Endothelial cell of umbilical vein (primary cell): ENCODE measurements around the gene C4orf51.

ENCODE experiments used
- EZH2 ChIP-seq: IDR thresholded peaks from 2 replicates; pipeline ENCODE4 v1.6.1; 2012; ENCODE audit warnings: borderline replicate concordance, low read depth, mild to moderate bottlenecking, moderate library complexity, low read length, inconsistent platforms; ENCODE audit not compliant: severe bottlenecking
- JUN ChIP-seq: IDR thresholded peaks from 2 replicates; pipeline ENCODE4 v1.6.1; 2011; ENCODE audit warnings: borderline replicate concordance, low read depth; ENCODE audit not compliant: insufficient read length, insufficient read depth
- POLR2A ChIP-seq: IDR thresholded peaks from 2 replicates; pipeline ENCODE4 v1.6.1; 2012; ENCODE audit warnings: low read depth, mild to moderate bottlenecking, control low read depth, low read length
- POLR2AphosphoS5 ChIP-seq: IDR thresholded peaks from 2 replicates; pipeline ENCODE4 v1.6.1; 2012; ENCODE audit warnings: low read depth, mild to moderate bottlenecking, control low read depth, low read length, moderate library complexity; ENCODE audit not compliant: insufficient read depth
- TF ChIP-seq, protein P1 (sequence below), 2 donors: IDR thresholded peaks; 1 replicate in 1 of 2; 2 replicates in 1 of 2; pipeline ENCODE4 v1.5.1; 2011; ENCODE audit warnings: low read length in 2 of 2, mild to moderate bottlenecking in 2 of 2, moderate library complexity in 2 of 2, control low read depth in 1 of 2, inconsistent platforms in 1 of 2, low read depth in 1 of 2; ENCODE audit not compliant: insufficient read depth in 1 of 2; ENCODE audit errors: extremely low read depth in 1 of 2
- TF ChIP-seq, protein P2 (sequence below): IDR thresholded peaks from 2 replicates; pipeline ENCODE4 v1.6.1; 2011; ENCODE audit not compliant: insufficient read depth, insufficient read length

DNA sequence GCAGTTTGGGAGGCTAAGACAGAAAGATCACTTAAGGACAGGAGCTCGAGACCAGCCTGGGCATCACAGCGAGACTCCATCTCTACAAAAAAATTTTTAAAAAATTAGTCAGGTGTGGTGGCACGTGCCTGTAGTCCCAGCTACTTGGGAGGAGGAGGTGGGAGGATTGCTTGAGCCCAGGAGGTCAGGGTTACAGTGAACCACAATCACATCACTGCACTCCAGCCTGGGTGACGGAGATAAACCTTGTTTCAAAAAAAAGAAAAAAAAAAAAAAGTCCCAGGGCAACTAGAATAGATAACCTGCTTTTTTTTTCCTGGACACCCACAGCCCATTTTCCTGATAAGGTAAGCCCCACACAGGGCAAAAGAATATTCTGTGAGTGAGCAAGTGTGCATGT is 96.3 kb downstream of the C4orf51 start:
- TF ChIP-seq, protein P1, sequence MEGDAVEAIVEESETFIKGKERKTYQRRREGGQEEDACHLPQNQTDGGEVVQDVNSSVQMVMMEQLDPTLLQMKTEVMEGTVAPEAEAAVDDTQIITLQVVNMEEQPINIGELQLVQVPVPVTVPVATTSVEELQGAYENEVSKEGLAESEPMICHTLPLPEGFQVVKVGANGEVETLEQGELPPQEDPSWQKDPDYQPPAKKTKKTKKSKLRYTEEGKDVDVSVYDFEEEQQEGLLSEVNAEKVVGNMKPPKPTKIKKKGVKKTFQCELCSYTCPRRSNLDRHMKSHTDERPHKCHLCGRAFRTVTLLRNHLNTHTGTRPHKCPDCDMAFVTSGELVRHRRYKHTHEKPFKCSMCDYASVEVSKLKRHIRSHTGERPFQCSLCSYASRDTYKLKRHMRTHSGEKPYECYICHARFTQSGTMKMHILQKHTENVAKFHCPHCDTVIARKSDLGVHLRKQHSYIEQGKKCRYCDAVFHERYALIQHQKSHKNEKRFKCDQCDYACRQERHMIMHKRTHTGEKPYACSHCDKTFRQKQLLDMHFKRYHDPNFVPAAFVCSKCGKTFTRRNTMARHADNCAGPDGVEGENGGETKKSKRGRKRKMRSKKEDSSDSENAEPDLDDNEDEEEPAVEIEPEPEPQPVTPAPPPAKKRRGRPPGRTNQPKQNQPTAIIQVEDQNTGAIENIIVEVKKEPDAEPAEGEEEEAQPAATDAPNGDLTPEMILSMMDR (IDR thresholded peaks at IDR 0.05; ENCODE audit: extremely low read depth in 1 of 2, insufficient read depth in 1 of 2, low read depth in 1 of 2, low read length in 2 of 2): no peak
- no peak for TF ChIP-seq JUN
- TF ChIP-seq EZH2: no peak
- TF ChIP-seq POLR2AphosphoS5: no peak
- TF ChIP-seq, protein P2, sequence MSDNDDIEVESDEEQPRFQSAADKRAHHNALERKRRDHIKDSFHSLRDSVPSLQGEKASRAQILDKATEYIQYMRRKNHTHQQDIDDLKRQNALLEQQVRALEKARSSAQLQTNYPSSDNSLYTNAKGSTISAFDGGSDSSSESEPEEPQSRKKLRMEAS: no peak
- TF ChIP-seq POLR2A: no peak
